HG03520 (cell line): Measurements from ENCODE around the gene SAMD13.
A peak's percentile ranks its signal among the peaks of the same experiment; 100 is the strongest.

Experiments used
- ATAC-seq: cut with Tn5 transposase; IDR thresholded peaks from one replicate; pipeline ENCODE4 v1.9.1; 2021; ENCODE audit warnings: mild to moderate bottlenecking, moderate library complexity; ENCODE audit not compliant: unreplicated experiment

The SAMD13 gene, protein sequence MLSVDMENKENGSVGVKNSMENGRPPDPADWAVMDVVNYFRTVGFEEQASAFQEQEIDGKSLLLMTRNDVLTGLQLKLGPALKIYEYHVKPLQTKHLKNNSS

DNA sequence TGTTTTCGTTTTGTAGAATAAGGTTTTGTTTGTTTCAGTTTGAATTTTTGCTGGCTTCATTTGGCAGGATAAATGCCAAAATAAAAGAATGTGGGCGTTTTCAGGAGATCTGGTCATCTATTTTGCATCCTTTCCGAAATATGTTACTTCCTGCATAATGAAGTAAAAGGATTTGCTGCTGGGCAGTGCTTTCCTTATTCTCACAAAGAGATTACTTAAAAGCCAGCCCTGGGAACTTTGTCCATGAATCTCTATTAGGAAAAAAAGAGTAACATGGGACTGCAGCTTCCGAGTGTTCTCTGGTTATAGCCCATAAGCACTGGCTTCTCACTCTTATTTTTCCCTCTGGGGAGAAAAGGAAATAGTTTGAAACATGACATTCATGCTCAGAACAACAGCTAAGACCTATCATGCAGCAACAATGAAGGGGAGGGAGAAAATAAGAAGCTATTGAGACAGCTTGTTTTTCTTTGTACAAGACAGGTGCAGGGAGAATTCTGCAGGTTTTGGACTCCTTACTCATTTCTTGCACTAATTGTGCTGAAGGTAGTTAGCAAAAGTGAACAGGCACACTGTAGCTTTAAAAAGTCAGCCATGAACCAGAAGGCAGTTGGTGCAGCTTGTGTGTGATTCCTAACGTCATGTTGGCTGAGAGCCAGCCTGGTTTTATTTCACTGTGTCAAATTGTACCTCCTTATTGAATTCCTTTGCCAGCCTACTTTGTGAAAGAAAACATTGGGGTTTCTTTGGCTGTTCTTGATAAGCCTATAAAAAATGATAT lies at the start of gene SAMD13:
SAMD13 (plus strand) TSS at position 705 of the 781 bp plus-strand sequence. CDS start 1,527 bp downstream, outside the sequence.
- peak; percentile 31 for ATAC-seq

DNA sequence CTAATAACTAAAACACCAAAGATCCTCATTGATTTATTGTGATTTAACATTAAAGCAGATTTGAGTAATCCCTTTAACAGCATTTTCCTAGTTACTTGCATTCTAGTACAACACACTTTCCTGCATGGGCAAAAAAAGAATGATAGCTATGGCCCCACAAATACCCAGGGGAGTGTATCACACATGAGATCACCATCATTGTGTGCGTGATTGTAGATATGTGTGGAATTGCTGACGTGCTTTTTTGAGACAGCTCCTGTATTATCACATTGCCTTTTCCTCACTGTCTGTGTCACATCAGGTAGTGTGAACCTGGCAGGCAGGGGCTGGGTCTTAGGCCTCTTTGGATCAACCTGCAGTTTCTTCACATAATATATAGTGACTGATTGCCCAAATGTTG lies 48.5 kb upstream of the SAMD13 start:
- ATAC-seq: no peak

DNA sequence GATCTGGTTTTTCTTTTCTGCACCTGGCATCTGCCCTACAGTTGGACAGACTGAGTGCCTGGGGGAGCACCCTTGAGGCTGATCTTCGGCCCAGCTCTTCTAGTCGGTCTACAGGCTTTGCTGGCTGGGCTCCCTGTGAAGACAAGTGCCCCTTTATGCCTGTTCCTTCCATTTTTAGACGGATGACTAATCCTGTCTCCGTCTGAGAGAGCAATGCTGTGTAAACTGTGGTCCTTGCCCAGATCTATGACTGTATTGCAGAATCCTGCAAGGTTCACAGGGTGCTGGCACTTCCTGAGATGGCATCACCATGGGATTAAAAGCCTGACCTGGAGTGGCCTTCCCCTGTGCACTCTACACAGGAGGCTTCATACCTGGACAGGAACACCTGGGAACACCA lies 47.6 kb upstream of the SAMD13 start:
- no peak for ATAC-seq

DNA sequence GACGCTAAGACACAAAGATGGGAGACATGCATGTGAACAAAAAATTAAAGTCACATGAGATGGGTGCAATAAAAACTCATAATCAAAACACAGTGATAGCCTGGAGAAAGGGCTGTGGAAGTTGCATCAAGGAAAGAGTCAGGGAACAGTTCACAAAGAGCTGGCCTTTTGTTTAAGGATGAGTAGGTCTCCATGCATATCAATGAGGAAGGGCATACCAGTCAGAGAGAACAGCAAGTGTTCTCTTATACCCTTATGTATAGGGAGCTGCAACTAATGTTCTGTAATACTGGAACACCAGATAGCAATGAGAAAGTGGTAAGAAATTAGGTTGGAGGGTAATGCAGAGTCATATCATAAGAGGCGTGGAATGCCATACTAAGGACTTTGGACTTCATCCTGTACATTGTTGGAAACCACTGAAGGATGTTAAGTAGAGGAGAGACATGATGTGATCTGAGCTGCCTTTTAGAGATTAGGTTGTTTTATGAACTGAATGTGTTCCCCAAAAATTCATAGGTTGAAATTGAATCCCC lies 46.7 kb upstream of the SAMD13 start:
- no peak for ATAC-seq

DNA sequence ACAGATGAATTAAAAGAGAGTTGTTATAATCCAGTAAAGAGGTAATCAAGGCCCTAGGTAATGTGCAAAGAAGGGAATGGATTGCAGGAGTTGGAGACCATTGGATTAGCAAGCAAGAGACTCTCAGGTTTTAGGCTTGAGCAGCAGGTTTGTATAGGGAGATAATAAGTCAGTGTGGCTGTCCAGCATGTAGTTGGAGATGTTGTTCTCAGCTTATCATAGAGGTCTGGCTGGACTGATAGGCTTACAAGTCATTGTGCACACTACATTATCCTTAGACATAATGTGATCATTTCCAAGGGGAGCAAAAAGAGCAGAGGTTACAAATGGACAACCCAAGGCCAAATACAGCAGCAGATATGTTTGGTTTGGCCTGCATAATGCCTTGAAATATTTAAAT lies 45.9 kb upstream of the SAMD13 start:
- no peak for ATAC-seq

DNA sequence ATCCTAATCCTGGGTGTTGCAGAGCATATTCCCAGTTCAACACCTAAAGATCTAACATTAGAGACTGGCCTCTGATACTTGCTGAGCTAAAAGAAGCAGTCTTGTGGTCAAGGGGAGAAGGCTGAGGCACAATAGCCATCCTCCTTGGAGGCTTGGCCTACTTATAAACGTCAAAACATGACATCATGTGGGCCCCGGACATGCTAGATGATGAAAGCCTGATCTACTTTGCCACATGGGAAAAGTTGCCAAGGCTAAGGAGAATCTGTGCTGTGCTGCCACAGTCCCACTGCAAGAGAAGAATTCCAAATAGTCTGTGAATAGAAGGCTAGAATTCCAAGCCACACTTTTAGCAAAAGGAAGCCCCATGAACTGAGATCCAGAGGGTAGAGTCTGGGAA lies 43.9 kb upstream of the SAMD13 start:
- ATAC-seq: no peak

DNA sequence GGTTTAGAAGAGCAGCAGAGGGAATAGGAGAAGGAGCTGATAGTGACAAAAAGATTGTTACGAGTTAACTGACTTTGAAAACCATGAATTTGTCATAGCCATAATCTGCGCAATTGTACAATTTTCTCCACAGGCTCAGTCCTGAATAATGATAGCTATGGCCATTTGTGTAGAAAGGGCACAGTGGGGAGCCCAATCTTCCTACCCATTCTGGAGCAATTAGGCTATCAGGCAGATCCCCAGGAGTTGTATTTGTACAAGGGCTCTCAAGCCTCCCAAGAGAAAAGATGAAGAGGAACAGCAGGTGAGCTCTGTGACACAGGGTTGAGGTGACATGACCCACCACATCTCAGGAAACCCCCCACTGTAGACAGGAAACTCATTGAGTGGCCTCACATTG lies 42.1 kb upstream of the SAMD13 start:
- ATAC-seq: no peak

DNA sequence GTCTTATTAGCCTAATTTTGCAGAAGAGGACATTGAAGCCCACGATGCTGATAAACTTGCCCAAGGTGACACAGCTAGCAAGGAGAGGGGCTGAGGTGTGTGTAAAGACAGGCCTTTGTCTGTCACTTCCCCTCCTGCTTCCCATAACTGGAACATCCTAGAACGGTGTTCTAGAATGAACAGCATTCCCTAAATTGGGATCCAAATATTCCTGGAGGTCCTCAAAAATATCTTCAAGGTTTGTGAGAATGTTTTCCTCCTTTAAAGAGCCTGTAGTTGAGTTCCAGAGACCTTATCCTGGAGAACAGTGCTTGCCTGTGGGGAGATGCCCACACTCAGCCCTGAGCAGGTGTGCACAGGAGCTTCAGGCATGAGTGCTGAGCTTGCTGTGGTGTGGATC lies 41.5 kb upstream of the SAMD13 start:
- ATAC-seq: no peak

DNA sequence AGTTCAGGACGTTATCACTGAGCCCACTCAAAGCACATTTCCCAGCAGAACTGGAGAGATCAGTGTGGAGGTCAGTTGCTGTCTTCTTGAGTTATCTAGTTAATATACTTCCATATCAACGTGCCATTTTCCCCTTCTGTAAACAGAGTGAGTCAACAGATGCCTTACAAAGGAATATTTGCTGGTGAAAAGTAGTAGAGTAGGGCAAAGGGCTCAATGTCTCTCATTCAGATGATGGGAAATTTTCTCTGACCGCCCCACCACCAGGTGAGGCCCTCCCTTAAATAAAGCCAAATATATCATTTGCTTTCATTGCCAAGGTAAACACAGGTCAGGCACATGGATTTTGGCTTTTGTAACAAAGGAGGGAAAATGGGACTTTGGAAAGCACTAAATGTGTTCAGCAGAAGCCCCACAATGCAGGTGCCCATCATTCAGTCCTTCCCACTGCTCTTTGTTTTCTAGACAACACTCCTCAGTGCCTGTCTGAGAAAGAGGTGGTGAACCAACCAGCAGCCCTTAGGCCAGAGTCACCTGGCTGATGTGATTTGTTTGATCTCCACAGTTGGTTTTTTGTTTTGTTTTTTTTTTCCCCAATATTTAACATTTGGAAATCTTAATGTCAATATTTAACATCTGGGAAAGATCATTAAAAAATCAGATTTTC lies 40.5 kb upstream of the SAMD13 start:
- ATAC-seq: no peak

DNA sequence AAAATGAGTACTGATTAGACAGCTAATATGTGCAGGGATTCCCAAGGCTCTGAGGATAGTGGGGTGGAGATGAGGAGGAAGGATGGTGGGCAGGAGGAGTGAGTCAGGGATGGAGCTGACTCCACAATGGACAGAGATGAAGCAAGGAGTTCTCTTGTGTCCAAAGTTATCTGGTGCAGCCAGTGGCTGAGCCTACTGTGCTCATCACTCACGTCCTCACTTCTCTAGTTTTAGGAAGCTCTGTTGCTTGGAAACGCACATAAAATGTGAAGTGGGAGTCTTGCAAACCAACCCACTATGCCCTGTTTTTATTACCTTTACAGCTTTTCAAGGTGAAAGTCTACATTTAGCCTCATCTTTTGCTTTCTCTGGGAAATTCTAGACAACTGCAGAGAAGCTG lies 36.5 kb upstream of the SAMD13 start:
- no peak for ATAC-seq

DNA sequence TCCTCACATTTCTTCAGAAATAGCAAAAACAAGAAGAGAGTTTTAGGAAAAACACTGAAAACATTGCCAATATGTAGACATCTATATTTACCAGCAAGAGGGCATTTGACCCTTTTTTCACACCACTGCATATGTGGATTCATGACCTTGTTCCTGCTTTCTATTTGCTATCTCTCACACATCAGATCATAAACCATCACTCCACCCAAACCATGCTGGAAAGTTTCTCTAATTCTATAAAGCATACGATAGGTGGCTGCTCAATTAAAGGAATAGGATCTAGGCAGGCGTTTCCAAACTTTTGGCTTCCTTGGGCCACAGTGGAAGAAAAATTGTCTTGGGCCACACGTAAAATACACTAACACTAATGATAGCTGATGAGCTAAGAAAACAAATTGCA lies 35.6 kb upstream of the SAMD13 start:
- ATAC-seq: no peak

DNA sequence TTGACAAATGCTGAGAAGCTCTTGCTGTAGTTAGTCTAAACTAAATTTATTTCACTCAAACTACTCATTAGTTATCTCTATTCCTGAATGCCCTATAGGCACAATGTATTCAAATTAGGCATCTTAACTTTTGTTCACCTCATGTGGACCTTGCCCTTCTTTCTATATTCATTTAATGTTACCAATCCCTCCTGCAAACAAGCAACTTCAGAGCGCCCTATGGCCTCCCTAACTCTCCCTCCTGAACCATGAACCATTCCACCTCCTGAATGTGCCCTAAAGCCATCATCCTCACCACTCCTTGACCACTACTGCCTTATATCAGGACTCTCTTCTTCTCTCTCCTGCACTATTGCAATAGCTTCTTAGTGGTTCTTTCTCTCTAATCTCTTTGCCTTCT lies 34.8 kb upstream of the SAMD13 start:
- no peak for ATAC-seq

DNA sequence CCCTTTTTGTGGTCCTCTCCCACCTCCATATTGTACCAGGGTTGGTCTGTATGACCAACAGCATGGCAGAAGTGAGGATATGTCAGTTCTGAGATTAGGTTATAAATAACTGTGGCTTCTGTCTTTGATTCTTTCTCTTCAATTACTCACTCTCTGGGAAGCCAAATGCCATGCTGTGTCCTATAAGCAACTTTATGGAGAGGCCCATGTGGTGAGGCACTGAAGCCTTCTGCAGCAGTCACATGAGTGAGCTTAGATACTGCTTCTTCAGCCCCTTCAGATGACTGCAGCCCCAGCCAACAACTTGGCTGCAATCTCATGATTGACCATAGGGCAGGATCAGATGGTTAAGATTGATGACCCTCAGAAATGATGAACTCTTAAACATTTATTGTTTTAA lies 34.0 kb upstream of the SAMD13 start:
- ATAC-seq: no peak

DNA sequence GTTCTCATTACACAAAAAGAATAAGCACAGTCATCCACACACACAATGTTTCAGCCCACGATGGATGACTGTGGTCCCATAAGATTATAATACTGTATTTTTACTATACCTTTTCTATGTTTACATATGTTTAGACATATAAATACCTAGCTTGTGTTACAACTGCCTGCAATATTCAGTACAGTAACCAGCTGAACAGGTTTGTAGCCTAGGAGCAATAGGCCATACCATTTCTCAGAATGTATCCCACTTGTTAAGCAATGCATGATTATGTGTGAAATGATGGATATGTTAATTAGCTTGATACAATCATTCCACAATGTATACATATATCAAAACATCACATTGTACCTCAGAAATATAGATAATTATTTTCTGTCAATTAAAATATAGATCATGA lies 33.2 kb upstream of the SAMD13 start:
- ATAC-seq: no peak

DNA sequence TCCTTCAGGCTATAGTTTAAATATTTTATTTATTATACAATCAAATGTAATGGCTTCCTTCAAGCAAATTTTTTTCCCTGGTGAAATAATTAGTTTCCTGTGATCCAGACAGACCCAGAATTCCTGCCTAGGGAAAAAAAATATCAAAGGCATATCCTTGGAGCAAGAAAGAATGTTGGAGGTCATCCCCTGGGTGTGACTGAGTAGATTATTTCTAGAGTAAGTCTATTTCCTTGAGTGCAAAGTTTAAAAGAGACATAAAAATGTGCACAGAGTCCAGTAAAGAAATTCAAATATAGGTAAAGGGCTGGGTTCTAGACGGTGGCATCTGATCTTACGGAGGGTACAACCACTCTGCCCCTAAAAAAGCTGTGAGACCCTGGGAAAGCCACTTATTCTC lies 32.2 kb upstream of the SAMD13 start:
- ATAC-seq: no peak

DNA sequence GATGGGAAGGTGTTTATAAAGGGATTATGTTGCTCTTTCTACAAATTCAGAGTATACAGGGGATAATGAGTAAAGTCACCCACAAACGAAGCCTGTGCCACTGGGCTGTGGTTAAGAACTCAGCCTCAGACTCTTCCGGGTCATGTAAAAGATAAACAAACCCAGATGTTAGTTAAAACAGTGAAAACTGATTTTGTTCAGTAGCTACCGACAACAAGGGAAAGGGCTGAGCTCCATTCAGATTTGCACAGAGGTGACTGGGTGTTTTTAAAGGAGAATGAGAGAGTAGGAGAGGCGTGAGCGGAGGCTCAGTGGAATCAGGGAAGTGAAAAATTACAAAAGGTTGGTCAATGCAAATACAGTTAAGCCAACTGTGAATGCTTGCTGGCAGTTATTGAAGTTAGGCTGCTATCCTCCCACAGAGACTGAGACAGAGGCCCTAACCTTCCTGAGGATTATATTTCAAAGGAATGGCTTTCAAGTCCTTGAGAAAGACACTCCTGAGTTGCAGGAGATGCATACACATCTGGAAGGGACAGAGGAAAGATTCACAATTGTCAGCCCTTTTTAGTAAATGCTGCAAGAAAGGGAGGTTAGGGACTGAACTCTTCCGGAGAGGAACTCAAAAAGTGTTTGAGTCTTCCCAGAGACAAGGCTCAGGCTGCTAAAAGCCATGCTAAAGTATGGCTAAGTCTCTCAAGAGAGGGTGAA lies 29.9 kb upstream of the SAMD13 start:
- ATAC-seq: peak; percentile 95

DNA sequence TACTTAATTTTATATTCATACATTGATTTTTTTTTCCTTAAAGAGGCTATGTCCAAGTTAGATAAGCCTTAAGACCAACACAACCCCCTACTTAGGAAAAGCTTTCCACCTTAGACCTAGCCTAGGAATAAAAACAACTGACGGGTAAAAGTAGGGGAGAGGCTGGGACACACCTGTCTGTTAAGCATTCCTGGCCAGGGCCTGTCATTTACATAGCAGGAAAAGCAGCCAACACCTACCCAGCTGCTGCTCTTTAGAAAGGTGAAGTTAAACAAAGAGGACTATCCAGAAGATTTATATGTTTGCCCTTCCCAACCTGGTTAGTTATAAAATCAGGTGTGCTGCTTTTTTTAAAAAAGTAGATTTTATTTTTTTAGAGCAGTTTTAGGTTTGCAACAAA lies 29.1 kb upstream of the SAMD13 start:
- no peak for ATAC-seq

DNA sequence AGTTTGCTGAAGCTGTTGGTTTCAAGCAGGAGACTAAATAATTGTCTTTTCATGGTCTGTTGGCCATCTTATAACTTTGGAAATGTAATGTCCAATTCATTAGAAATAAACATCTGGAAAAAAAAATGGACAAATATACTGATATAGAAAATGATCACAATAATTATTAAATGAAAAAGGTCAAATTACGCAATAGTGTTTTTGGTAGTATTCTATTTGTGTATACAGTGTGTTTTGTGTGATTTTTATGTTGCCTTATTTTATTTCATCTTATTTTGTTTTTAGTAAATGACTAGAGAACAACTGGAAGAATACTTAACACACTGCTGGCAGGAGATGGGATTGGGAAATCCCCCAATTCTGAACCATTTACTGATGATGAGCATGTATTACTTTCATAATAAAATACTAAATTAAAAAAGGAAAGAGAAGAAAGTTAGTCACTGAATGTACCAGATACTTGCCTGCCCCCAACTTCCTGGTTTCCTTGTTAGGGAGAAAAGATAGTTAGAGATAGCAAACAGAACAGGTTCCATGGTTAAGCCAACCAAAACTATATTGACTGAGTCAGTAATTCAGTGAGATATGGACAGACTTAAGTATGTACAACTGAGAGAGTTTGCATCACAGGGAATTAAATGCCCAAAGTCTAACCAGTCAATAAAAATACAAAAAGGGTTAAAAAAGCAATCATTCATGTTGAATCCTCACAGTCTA lies 24.0 kb upstream of the SAMD13 start:
- ATAC-seq: no peak

DNA sequence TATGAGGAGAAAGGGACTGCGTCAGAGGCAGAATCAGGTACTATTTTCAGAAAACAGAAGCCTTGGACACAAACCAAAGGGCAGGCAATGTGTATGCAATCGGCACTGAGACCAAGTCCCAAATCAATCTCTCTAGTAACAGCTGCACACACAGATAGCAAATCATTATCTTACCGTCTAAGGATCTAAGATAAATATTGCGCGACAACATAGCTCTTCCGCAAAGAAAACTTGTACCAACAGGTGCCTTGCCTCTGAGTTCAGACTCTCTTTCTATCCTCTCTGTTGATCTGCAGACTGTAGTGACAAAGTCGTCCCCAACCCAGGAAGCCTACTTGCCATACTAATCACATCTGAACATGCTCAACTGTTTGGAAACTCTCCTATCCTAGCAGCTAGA lies 22.6 kb upstream of the SAMD13 start:
- no peak for ATAC-seq

DNA sequence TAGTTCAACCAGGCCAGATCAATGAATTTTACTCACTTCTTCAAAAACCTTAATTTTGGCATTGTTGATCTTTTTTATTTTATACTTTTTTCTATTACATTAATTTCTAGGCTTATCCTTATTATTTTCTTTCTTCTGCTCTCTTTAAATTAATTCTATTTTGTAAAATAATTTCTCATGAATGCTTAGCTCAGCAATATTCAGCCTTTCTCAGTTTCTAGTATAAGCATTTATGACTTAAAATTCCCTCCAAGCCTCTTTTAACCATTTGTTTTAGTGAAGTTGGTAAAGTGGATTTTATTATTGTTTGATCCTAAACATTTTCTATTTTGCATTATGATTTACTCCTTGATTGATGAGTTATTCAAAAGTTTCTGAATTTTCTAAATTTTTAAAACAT lies 20.6 kb upstream of the SAMD13 start:
- ATAC-seq: no peak

DNA sequence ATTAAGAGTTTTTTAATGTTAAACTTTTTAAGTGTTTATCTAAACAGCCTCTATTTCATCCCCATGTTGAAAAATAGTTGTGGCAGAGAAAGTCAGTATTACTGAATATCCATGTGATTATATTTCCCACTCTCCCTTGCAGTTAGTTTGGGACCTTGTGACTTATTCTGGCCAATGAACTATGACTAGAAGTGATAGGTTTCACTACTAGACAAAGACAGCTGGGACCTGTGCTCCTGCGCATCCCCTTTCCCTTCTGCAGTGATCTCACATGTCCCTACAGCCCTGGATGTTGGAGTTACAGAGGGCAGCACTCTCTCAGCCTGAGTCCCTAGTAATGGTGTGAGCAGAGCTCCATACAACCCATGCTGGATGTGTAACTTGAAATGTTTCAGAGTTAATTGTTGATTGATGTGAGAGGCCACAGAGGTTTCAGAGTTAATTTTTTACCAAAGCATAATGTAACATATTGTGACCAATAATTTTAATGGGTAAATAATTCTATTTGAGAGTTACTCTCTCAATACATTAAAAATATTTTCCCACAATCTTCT lies 18.7 kb upstream of the SAMD13 start:
- ATAC-seq: no peak
